ENCODE results near the gene BCL2L1.
"Not testable (repeated sequence)": the region's sequence is repeated elsewhere in the genome, so short reads cannot be mapped to it uniquely, and the experiment has no call there.

The BCL2L1 gene

GRCh38 chr20:31669876-31670275, 52.8 kb downstream of the BCL2L1 start:
- DNase-seq (ENCODE audit: low read depth): no peak
- no peak overlapping the region for H3K4me3 ChIP-seq (ENCODE audit: low read length)
- TF ChIP-seq, protein P1, sequence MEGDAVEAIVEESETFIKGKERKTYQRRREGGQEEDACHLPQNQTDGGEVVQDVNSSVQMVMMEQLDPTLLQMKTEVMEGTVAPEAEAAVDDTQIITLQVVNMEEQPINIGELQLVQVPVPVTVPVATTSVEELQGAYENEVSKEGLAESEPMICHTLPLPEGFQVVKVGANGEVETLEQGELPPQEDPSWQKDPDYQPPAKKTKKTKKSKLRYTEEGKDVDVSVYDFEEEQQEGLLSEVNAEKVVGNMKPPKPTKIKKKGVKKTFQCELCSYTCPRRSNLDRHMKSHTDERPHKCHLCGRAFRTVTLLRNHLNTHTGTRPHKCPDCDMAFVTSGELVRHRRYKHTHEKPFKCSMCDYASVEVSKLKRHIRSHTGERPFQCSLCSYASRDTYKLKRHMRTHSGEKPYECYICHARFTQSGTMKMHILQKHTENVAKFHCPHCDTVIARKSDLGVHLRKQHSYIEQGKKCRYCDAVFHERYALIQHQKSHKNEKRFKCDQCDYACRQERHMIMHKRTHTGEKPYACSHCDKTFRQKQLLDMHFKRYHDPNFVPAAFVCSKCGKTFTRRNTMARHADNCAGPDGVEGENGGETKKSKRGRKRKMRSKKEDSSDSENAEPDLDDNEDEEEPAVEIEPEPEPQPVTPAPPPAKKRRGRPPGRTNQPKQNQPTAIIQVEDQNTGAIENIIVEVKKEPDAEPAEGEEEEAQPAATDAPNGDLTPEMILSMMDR (conservative IDR thresholded peaks at IDR 0.05; ENCODE audit: low read length): no peak

- DNase-seq (ENCODE audit: low read depth); H3K4me3 ChIP-seq (ENCODE audit: low read length): not testable (repeated sequence)
These were observed 53.7 kb downstream of the BCL2L1 start for GRCh38 chr20:31668944-31669343.

DNA sequence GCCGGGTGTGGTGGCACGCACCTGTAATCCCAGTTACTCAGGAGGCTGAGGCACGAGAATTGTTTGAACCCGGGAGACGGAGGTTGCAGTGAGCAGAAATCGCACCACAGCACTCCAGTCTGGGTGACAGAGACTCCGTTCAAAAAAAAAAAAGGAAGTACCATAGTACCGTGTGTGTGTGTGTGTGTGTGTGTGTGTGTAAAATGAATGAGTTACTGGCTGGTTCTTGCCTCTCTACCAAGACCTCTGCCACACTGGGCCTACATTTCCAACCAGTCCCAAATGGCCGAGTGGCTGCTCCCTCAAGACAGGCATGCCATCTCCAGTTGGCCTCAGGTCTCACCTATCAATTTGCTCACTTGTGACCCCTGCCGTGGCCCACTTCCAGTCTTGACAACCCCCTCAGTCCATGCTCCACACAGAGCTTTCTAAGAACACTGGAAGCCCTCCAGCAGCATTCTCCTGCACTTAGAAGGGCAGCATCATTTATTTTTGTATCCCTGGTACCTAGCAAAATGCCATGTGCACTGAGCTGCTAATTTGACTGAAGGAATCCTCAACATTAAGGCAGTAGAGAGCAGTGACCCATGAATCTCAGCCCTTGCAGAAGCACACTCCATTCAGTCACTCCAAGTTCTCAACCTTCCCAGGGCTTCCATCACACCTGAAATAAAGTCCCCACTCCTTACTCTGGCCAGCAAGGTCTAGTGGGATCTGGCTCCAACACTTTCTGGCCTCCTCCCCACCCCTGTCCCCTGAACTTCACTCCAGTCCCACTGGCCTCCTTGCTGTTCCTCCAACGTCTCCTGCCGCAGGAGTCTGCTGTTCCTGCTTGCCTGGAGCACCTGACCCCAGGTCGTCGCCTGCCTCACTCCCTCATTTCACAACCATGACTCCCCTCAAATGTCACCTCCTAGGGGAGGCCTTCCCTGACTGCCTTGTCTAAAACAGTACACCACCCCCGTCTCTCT, 55.1 kb downstream of the BCL2L1 start:
- DNase-seq (ENCODE audit: low read depth): no peak
- TF ChIP-seq, protein P1 (conservative IDR thresholded peaks at IDR 0.05; ENCODE audit: low read length): no peak
- H3K4me3 ChIP-seq (ENCODE audit: low read length): no peak overlapping the region

DNA sequence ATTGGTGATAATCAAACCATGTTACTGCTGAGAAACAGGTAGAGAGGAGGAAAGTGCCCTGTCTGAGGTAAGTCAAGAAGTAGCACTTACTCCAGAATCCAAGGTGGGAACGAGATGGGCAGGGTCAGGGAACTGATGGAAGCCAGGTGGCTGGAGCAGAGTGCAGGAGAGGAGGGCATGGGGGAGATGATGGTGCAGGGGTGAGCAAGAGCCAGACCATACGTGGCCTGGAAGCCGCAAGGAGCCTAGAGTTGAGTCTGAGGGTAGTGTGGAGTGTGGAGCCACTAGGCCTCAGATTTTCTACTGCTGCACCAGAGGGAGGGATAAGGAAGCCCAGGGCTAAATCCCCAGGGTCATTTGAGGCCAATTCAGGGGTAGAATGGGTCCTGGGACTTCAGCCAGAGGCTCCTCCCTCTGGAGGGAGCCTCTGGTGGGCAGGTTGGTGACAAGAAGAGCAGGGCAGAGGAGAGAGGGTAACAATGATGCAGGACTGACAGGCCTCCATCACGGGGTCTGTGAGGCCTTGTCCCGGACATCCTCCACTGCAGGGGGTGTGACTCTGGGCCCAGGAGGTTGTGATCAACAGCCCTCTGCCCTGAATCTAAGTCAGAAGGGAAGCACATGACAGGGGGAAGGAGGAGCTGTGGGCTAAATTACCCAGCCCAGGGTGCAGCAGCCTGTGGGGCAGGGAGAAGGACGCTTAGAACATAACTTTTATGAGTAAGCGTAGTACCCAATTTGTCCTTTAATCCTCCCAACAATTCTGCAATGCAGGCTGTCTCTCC, 56.2 kb downstream of the BCL2L1 start:
- no peak overlapping the region for H3K4me3 ChIP-seq (ENCODE audit: low read length)
- no peak for DNase-seq (ENCODE audit: low read depth)
- TF ChIP-seq, protein P1 (conservative IDR thresholded peaks at IDR 0.05; ENCODE audit: low read length): no peak

DNA sequence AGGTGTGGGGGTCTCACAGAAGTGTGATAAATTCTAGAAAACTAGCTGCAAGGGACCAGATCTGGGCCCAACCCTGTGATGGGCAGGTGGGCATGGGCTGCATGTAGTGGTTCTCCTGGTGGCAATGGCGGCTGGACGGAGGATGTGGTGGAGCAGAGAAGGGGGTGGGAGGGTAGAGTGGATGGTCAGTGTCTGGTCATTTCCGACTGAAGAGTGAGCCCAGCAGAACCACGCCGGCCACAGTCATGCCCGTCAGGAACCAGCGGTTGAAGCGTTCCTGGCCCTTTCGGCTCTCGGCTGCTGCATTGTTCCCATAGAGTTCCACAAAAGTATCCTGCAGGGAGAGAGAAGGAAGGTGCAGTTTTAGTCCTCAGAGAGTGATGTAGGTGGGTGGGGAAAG, 56.9 kb downstream of the BCL2L1 start:
- DNase-seq (ENCODE audit: low read depth): no peak
- TF ChIP-seq, protein P1 (conservative IDR thresholded peaks at IDR 0.05; ENCODE audit: low read length): no peak

DNA sequence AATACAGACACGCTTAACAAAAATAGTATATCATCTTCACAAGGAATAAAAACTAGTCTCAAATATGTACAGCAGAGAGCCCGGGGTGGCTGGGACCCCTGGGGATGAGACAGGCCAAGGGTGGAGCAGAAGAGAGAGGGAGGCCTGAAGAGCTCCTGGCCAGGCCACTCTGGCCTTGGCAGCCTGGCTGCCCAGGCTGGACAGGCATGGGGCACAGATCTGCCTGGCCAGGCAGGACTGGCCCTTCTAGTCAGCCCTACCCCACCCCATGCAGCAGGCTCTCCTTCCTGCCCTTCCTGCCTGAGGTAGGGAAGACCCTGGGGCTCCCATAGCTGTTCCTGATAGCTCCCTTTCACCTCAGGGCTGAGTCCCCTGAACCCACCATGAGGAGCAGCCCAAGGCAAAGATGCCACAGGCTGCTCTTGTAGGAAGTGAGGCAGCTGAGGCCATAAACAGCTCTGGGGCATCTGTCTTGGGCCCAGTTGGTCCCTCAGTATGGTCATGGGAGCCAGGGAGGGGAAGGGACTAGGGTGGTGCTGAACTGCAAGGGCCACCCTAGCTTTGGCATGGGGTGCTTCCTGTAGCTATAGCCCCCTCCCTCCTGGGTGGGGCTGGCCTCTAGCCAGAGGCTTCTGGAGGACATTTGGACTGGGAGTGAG, 57.8 kb downstream of the BCL2L1 start:
- TF ChIP-seq, protein P1 (conservative IDR thresholded peaks at IDR 0.05; ENCODE audit: low read length): no peak
- no peak for DNase-seq (ENCODE audit: low read depth)
- no peak overlapping the region for H3K4me3 ChIP-seq (ENCODE audit: low read length)

More for the DNA sequence above, 56.9 kb downstream of the BCL2L1 start:
- H3K4me3 ChIP-seq (ENCODE audit: low read length): no peak overlapping the region

Data from AG10803 (cell line).